Suprapubic skin (tissue), 4 donors: ENCODE results near the gene ABHD11. TPM values are rescaled to one million over a fixed set of nuclear protein-coding genes. Genes with fewer than 3 reads are reported as not detected.
A peak's percentile ranks its signal among the peaks of the same experiment; 100 is the strongest.

Experiments
- DNase-seq, 2 donors: peaks; one replicate each; pipeline ENCODE4 v3.0.0-alpha.2; 2019; ENCODE audit warnings: low spot score in 2 of 2
- H3K27ac ChIP-seq: fragments of 200-600 bp; sonication (generic); one replicate; pipeline ENCODE4 v1.5.1; 2019
- H3K27me3 ChIP-seq: fragments of 200-600 bp; sonication (generic); one replicate; pipeline ENCODE4 v1.5.1; 2019
- H3K36me3 ChIP-seq: fragments of 200-600 bp; sonication (generic); one replicate; pipeline ENCODE4 v1.5.1; 2019
- H3K4me1 ChIP-seq: fragments of 200-600 bp; sonication (generic); one replicate; pipeline ENCODE4 v1.5.1; 2019
- H3K4me3 ChIP-seq: fragments of 200-600 bp; sonication (generic); one replicate; pipeline ENCODE4 v1.5.1; 2019; ENCODE audit warnings: mild to moderate bottlenecking
- H3K9me3 ChIP-seq: fragments of 200-600 bp; sonication (generic); one replicate; pipeline ENCODE4 v1.5.1; 2019
- CTCF ChIP-seq, 2 donors: fragments of 200-600 bp in 1 of 2; fragments of 450-650 bp in 1 of 2; sonication (generic) in 1 of 2; IDR thresholded peaks; one replicate each; pipeline ENCODE4 v1.5.1; 2016 to 2019; ENCODE audit warnings: antibody characterized with exemption in 2 of 2, mild to moderate bottlenecking in 1 of 2, moderate library complexity in 1 of 2
- EP300 ChIP-seq: sonication (generic); formaldehyde crosslinking; IDR thresholded peaks from one replicate; pipeline ENCODE4 v1.6.1; 2017; ENCODE audit warnings: antibody characterized with exemption
- POLR2A ChIP-seq, 2 donors: fragments of 450-650 bp; IDR thresholded peaks; one replicate each; pipeline ENCODE4 v1.6.1; 2017; ENCODE audit warnings: antibody characterized with exemption in 2 of 2, mild to moderate bottlenecking in 2 of 2, moderate library complexity in 2 of 2
- POLR2AphosphoS5 ChIP-seq, 3 donors: sonication (generic); formaldehyde crosslinking; IDR thresholded peaks; one replicate each; pipeline ENCODE4 v1.6.1; 2017; ENCODE audit warnings: antibody characterized with exemption in 3 of 3
- WGBS: methylation state at CpG from one replicate; pipeline ENCODE4 v1.1.5; 2018; 5-methylcytosine and 5-hydroxymethylcytosine counted together
- total RNA-seq, 4 donors: library from RNA; depleted of rRNA; stranded (reverse); fragments of >200 nt; gene quantifications; one replicate each; pipeline ENCODE4 v1.1.0, GENCODE V29; 2016

The ABHD11 gene
- total RNA-seq, 4 donors from 2014 or later, result 15.2 to 39.4 (median 23.7) TPM

GRCh38 chr7:73719806-73720169, 18.8 kb downstream of the ABHD11 start:
- H3K4me1 ChIP-seq, result peaks cover 31% of the 10 kb centered on the region
- H3K9me3 ChIP-seq, result no peaks in the 10 kb centered on the region
- H3K4me3 ChIP-seq, result peak overlapping the region; percentile 88
- H3K27ac ChIP-seq, result no peak overlapping the region
- H3K27me3 ChIP-seq, result no peaks in the 10 kb centered on the region
- H3K36me3 ChIP-seq, result no peaks in the 10 kb centered on the region
- TF ChIP-seq POLR2AphosphoS5 (IDR thresholded peaks at IDR 0.05) (no peak), POLR2A (IDR thresholded peaks at IDR 0.05) (no peak), CTCF (IDR thresholded peaks at IDR 0.05) (no peak), EP300 (no peak)
- DNase-seq, result no peak
- WGBS, result 9% methylated on average over 14 of the region's 16 CpGs

GRCh38 chr7:73718905-73719805, 19.4 kb downstream of the ABHD11 start, which contains the start of gene STX1A:
Gene STX1A (minus strand): TSS chr7:73719669. CDS start chr7:73719631, 38 bp downstream.
- under 1% methylated on average over 51 of the region's 96 CpGs for WGBS
- peaks cover 31% of the 10 kb centered on the region for H3K4me1 ChIP-seq
- peak within 1 kb of the TSS; percentile 88 for H3K4me3 ChIP-seq
- no peaks in the 10 kb centered on the region for H3K36me3 ChIP-seq
- TF ChIP-seq POLR2A (IDR thresholded peaks at IDR 0.05), result no peak
- no peak for TF ChIP-seq EP300
- no peak for TF ChIP-seq POLR2AphosphoS5 (IDR thresholded peaks at IDR 0.05)
- TF ChIP-seq CTCF (IDR thresholded peaks at IDR 0.05), result no peak
- no peaks in the 10 kb centered on the region for H3K9me3 ChIP-seq
- no peaks in the 10 kb centered on the region for H3K27me3 ChIP-seq
- DNase-seq, result no peak
- H3K27ac ChIP-seq, result no peak within 1 kb of the TSS

GRCh38 chr7:73718438-73718881, 20.1 kb downstream of the ABHD11 start:
- TF ChIP-seq POLR2AphosphoS5 (IDR thresholded peaks at IDR 0.05), result no peak
- TF ChIP-seq CTCF (IDR thresholded peaks at IDR 0.05), result no peak
- H3K4me1 ChIP-seq, result peaks cover 31% of the 10 kb centered on the region
- H3K4me3 ChIP-seq, result peak overlapping the region; percentile 88
- no peaks in the 10 kb centered on the region for H3K27me3 ChIP-seq
- H3K27ac ChIP-seq, result no peak overlapping the region
- no peak for DNase-seq
- H3K36me3 ChIP-seq, result no peaks in the 10 kb centered on the region
- H3K9me3 ChIP-seq, result no peaks in the 10 kb centered on the region
- WGBS, result 55% methylated on average over 7 of the region's 9 CpGs

- Histone ChIP-seq H3K9me3 (no peaks in the 10 kb centered on the region), H3K4me3 (peak overlapping the region; percentile 88), H3K27ac (no peak overlapping the region), H3K4me1 (peaks cover 31% of the 10 kb centered on the region), H3K36me3 (no peaks in the 10 kb centered on the region), H3K27me3 (no peaks in the 10 kb centered on the region)
- WGBS, result 65% methylated on average over 10 of the region's 10 CpGs
- DNase-seq, result no peak
- TF ChIP-seq EP300, result no peak
- no peak for TF ChIP-seq CTCF (IDR thresholded peaks at IDR 0.05)
- TF ChIP-seq POLR2A (IDR thresholded peaks at IDR 0.05), result no peak
Measured at GRCh38 chr7:73717991-73718405, 20.6 kb downstream of the ABHD11 start.

GRCh38 chr7:73717025-73717807, 21.4 kb downstream of the ABHD11 start:
- H3K27me3 ChIP-seq, result no peaks in the 10 kb centered on the region
- DNase-seq, result no peak
- no peak overlapping the region for H3K4me3 ChIP-seq
- no peaks in the 10 kb centered on the region for H3K9me3 ChIP-seq
- peaks cover 31% of the 10 kb centered on the region for H3K4me1 ChIP-seq
- TF ChIP-seq EP300 (no peak), CTCF (IDR thresholded peaks at IDR 0.05) (no peak)
- no peak overlapping the region for H3K27ac ChIP-seq
- H3K36me3 ChIP-seq, result no peaks in the 10 kb centered on the region
- WGBS, result 66% methylated on average over 12 of the region's 13 CpGs
